K562 (cell line): ENCODE data around the gene SLC25A45. TPM values are rescaled to one million over a fixed set of nuclear protein-coding genes. Genes with fewer than 3 reads are reported as not detected.

ENCODE experiments used
- ARID2 ChIP-seq: fragments of 450-650 bp; IDR thresholded peaks from 2 replicates; pipeline ENCODE4 v1.6.1; 2017; ENCODE audit warnings: antibody characterized with exemption, mild to moderate bottlenecking
- EWSR1 ChIP-seq: fragments of 450-650 bp; IDR thresholded peaks from 2 replicates; pipeline ENCODE4 v1.6.1; 2018; ENCODE audit warnings: borderline replicate concordance, mild to moderate bottlenecking, low read depth, moderate library complexity; ENCODE audit not compliant: partially characterized antibody
- FOXK1 ChIP-seq: sonication (generic); formaldehyde crosslinking; IDR thresholded peaks from 2 replicates; pipeline ENCODE4 v1.8.0; 2022; ENCODE audit warnings: missing genetic modification reagents, mild to moderate bottlenecking, borderline replicate concordance
- FOXP1 ChIP-seq: sonication (generic); formaldehyde crosslinking; IDR thresholded peaks from 2 replicates; pipeline ENCODE4 v1.8.0; 2022; ENCODE audit warnings: mild to moderate bottlenecking, missing genetic modification reagents
- GTF2F1 ChIP-seq: IDR thresholded peaks from 2 replicates; pipeline ENCODE4 v1.6.1; 2011; ENCODE audit warnings: low read depth, low read length, improper control_type of control experiment
- HEY1 ChIP-seq: fragments of 250-450 bp; sonication (Bioruptor Pico); IDR thresholded peaks from 2 replicates; pipeline ENCODE4 v1.5.0; 2020; ENCODE audit warnings: mild to moderate bottlenecking, moderate library complexity, borderline replicate concordance
- IRF1 ChIP-seq: sonication (generic); formaldehyde crosslinking; IDR thresholded peaks from 2 replicates; pipeline ENCODE4 v1.8.0; 2022; ENCODE audit warnings: missing genetic modification reagents, mild to moderate bottlenecking, borderline replicate concordance
- LARP7 ChIP-seq: fragments of 450-650 bp; IDR thresholded peaks from 2 replicates; pipeline ENCODE4 v1.6.1; 2016
- MAZ ChIP-seq, 2 experiments: fragments of 450-650 bp in 1 of 2; sonication (generic) in 1 of 2; formaldehyde crosslinking; IDR thresholded peaks in 1 of 2; conservative IDR thresholded peaks in 1 of 2; 2 replicates each; pipeline versions ENCODE4 v1.4.0 to v1.5.0; 2020; ENCODE audit warnings: mild to moderate bottlenecking in 1 of 2, missing genetic modification reagents in 1 of 2
- MTF1 ChIP-seq: fragments of 250-450 bp; sonication (Bioruptor Pico); IDR thresholded peaks from 2 replicates; pipeline ENCODE4 v1.9.0; 2021; ENCODE audit warnings: moderate library complexity, mild to moderate bottlenecking, inconsistent platforms, borderline replicate concordance
- OTX1 ChIP-seq: fragments of 450-650 bp; formaldehyde crosslinking; IDR thresholded peaks from 2 replicates; pipeline ENCODE4 v1.4.0; 2022; ENCODE audit warnings: mild to moderate bottlenecking
- RAD51 ChIP-seq: fragments of 450-650 bp; IDR thresholded peaks from 2 replicates; pipeline ENCODE4 v1.7.1; 2016; ENCODE audit warnings: low read depth, mild to moderate bottlenecking, borderline replicate concordance
- RBM25 ChIP-seq: fragments of 200-400 bp; formaldehyde crosslinking; IDR thresholded peaks from 2 replicates; pipeline ENCODE4 v1.6.1; 2018; ENCODE audit warnings: low read length, low read depth, moderate library complexity; ENCODE audit not compliant: severe bottlenecking
- SAFB2 ChIP-seq: fragments of 200-400 bp; formaldehyde crosslinking; IDR thresholded peaks from 2 replicates; pipeline ENCODE4 v1.6.1; 2018; ENCODE audit warnings: borderline replicate concordance, low read length, low read depth, moderate library complexity; ENCODE audit not compliant: severe bottlenecking
- SMAD1 ChIP-seq: fragments of 150-350 bp; IDR thresholded peaks from 2 replicates; pipeline ENCODE4 v1.6.1; 2014; ENCODE audit warnings: low read length, low read depth; ENCODE audit not compliant: partially characterized antibody
- TAF7 ChIP-seq: fragments of 450-650 bp; IDR thresholded peaks from 2 replicates; pipeline ENCODE4 v1.6.1; 2016; ENCODE audit warnings: missing genetic modification characterization, missing compliant biosample characterization
- TCF7 ChIP-seq: sonication (generic); IDR thresholded peaks from 2 replicates; pipeline ENCODE4 v1.6.1; 2016; ENCODE audit warnings: antibody characterized with exemption, borderline replicate concordance
- ZNF140 ChIP-seq: fragments of 250-450 bp; sonication (Bioruptor Pico); IDR thresholded peaks from 2 replicates; pipeline ENCODE4 v1.8.0; 2021; ENCODE audit warnings: moderate library complexity, mild to moderate bottlenecking, inconsistent platforms
- polyA plus RNA-seq, 8 experiments: library from polyadenylated mRNA; depleted of rRNA in 4 of 8; stranded (reverse) in 5 of 8; unstranded in 3 of 8; fragments of >200 nt; fragmentation: Nextera tagmentation in 2 of 8; fragmentation: Illumina TruSeq in 1 of 8; extraction: Ambion mirVana in 2 of 8; extraction: Trizol in 1 of 8; gene quantifications; 2 replicates each; pipeline versions ENCODE4 v1.2.1 to v1.2.3, GENCODE V29; 2011 to 2014; ENCODE audit warnings: inconsistent platforms in 1 of 8, missing spikeins in 1 of 8
- total RNA-seq, 7 experiments: library from RNA; depleted of rRNA in 6 of 7; stranded (reverse); fragments of >200 nt in 6 of 7; fragmentation: Illumina TruSeq in 2 of 7; extraction: Trizol in 2 of 7; gene quantifications; 2 replicates each; pipeline versions ENCODE4 v1.2.1 to v1.2.3, GENCODE V29; 2011 to 2021; ENCODE audit warnings: low replicate concordance in 1 of 7
- TF ChIP-seq, protein P1 (sequence below): fragments of 450-650 bp; formaldehyde crosslinking; IDR thresholded peaks from 2 replicates; pipeline ENCODE4 v1.4.0; 2022; ENCODE audit warnings: missing genetic modification characterization
- TF ChIP-seq, protein P2 (sequence below): fragments of 250-450 bp; sonication (Bioruptor Pico); IDR thresholded peaks from 2 replicates; pipeline ENCODE4 v1.5.0; 2021; ENCODE audit warnings: mild to moderate bottlenecking, borderline replicate concordance
- TF ChIP-seq, protein P3 (sequence below): fragments of 250-450 bp; sonication (Bioruptor Pico); IDR thresholded peaks from 2 replicates; pipeline ENCODE4 v1.5.1; 2021; ENCODE audit warnings: mild to moderate bottlenecking

The SLC25A45 gene
- total and polyA plus RNA-seq, 9 of the 15 experiments (the other 6 are each of a cell fraction or from before 2014, with no cell fraction given) = 0.15 to 2.3 (median 0.68) TPM

DNA sequence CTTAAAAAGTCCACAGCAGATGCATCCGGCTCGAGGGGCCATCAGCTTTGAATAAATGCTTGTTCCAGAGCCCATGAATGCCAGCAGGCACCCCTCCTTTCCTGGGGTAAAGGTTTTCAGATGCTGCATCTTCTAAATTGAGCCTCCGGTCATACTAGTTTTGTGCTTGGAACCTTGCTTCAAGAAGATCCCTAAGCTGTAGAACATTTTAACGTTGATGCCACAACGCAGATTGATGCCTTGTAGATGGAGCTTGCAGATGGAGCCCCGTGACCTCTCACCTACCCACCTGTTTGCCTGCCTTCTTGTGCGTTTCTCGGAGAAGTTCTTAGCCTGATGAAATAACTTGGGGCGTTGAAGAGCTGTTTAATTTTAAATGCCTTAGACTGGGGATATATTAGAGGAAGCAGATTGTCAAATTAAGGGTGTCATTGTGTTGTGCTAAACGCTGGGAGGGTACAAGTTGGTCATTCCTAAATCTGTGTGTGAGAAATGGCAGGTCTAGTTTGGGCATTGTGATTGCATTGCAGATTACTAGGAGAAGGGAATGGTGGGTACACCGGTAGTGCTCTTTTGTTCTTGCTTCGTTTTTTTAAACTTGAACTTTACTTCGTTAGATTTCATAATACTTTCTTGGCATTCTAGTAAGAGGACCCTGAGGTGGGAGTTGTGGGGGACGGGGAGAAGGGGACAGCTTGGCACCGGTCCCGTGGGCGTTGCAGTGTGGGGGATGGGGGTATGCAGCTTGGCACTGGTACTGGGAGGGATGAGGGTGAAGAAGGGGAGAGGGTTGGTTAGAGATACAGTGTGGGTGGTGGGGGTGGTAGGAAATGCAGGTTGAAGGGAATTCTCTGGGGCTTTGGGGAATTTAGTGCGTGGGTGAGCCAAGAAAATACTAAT lies 42.0 kb upstream of the SLC25A45 start (continued):
- no peak for TF ChIP-seq ZNF140 (CRISPR knock-in tag)
- TF ChIP-seq MAZ (CRISPR knock-in tag; conservative IDR thresholded peaks at IDR 0.05 in 1 of 2, IDR thresholded peaks at IDR 0.05 in 1 of 2) = peak in 1 of 2 experiments; percentile 8; a peak in 1 of 4 replicates
- TF ChIP-seq MTF1 (CRISPR knock-in tag) = no peak
- TF ChIP-seq, protein P1, sequence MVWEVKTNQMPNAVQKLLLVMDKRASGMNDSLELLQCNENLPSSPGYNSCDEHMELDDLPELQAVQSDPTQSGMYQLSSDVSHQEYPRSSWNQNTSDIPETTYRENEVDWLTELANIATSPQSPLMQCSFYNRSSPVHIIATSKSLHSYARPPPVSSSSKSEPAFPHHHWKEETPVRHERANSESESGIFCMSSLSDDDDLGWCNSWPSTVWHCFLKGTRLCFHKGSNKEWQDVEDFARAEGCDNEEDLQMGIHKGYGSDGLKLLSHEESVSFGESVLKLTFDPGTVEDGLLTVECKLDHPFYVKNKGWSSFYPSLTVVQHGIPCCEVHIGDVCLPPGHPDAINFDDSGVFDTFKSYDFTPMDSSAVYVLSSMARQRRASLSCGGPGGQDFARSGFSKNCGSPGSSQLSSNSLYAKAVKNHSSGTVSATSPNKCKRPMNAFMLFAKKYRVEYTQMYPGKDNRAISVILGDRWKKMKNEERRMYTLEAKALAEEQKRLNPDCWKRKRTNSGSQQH (CRISPR knock-in tag) = peak; percentile 97
- peak; percentile 97 for TF ChIP-seq SMAD1
- no peak for TF ChIP-seq EWSR1
- no peak; the same call in 1 of the 2 replicates for TF ChIP-seq TAF7 (tag)
- TF ChIP-seq SAFB2 = no peak
- TF ChIP-seq IRF1 (CRISPR knock-in tag) = no peak
- TF ChIP-seq LARP7 = peak; percentile 66; the same call in 1 of the 2 replicates
- peak; percentile 98; the same call in 1 of the 2 replicates for TF ChIP-seq OTX1 (CRISPR knock-in tag)
- TF ChIP-seq HEY1 = no peak
- TF ChIP-seq FOXK1 = peak; percentile 66; the same call in 1 of the 2 replicates
- 0 out of 2 replicates have a peak, but pooled peaks have one; percentile 23 for TF ChIP-seq FOXP1
- TF ChIP-seq, protein P2, sequence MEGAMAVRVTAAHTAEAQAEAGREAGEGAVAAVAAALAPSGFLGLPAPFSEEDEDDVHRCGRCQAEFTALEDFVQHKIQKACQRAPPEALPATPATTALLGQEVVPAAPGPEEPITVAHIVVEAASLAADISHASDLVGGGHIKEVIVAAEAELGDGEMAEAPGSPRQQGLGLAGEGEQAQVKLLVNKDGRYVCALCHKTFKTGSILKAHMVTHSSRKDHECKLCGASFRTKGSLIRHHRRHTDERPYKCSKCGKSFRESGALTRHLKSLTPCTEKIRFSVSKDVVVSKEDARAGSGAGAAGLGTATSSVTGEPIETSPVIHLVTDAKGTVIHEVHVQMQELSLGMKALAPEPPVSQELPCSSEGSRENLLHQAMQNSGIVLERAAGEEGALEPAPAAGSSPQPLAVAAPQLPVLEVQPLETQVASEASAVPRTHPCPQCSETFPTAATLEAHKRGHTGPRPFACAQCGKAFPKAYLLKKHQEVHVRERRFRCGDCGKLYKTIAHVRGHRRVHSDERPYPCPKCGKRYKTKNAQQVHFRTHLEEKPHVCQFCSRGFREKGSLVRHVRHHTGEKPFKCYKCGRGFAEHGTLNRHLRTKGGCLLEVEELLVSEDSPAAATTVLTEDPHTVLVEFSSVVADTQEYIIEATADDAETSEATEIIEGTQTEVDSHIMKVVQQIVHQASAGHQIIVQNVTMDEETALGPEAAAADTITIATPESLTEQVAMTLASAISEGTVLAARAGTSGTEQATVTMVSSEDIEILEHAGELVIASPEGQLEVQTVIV = no peak
- no peak for TF ChIP-seq TCF7
- TF ChIP-seq RAD51 = no peak
- no peak for TF ChIP-seq RBM25
- no peak for TF ChIP-seq GTF2F1
- 0 out of 2 replicates have a peak, but pooled peaks have one; percentile 11 for TF ChIP-seq ARID2
- TF ChIP-seq, protein P3, sequence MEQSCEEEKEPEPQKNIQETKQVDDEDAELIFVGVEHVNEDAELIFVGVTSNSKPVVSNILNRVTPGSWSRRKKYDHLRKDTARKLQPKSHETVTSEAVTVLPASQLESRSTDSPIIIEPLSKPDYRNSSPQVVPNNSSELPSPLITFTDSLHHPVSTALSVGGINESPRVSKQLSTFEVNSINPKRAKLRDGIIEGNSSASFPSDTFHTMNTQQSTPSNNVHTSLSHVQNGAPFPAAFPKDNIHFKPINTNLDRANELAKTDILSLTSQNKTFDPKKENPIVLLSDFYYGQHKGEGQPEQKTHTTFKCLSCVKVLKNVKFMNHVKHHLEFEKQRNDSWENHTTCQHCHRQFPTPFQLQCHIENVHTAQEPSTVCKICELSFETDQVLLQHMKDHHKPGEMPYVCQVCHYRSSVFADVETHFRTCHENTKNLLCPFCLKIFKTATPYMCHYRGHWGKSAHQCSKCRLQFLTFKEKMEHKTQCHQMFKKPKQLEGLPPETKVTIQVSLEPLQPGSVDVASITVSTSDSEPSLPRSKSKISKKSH (CRISPR knock-in tag) = 0 out of 2 replicates have a peak, but pooled peaks have one; percentile 3
